NCI-H2029 (cell line): Measurements from ENCODE around the gene TXNL4B.
"Not testable (repeated sequence)": the region's sequence is repeated elsewhere in the genome, so short reads cannot be mapped to it uniquely, and the experiment has no call there.

Source experiments
- DNase-seq: peaks from one replicate; lab custom pipeline; 2025; lab: John Stamatoyannopoulos, UW

Gene TXNL4B

GRCh38 chr16:72073560-72074230, 19.7 kb downstream of the TXNL4B start:
- DNase-seq = no peak

- no peak for DNase-seq
These were observed 20.7 kb downstream of the TXNL4B start for GRCh38 chr16:72072514-72073342.

DNA sequence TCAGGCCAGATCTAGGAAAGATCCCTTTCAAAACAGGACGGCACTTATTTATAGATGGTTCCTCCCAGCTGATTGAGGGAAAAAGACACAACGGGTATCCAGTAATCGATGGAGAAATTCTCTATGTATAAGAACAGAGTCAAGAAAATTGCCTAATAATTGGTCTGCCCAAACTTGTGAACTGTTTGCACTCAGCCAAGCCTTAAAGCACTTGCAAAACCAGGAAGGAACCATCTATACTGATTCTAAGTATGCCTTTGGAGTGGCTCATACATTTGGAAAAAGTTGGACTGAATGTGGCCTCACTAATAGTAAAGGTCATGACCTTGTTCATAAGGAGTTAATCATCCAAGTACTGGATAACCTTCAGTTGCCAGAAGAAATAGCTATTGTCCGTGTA, 24.5 kb downstream of the TXNL4B start:
- no peak for DNase-seq

DNA sequence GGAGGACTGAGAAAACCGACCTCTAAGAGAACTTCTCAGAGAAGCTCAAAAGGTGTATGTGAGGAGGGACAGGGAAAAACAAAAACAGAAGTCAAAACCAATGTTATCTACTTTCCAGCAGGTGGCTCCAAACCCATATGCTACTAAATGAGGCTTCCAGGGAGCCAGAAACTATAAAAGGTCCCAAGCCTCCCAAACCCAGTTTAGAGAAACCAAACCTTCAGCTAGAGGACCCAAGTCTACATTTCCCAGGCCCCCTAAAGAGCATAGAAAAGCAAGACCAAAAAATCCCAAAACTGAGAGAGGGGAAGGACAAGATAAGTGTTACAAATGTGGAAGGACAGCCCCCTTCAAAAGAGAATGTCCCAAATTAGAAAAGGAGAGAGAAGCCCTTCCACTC, 26.7 kb downstream of the TXNL4B start:
- no peak for DNase-seq

DNA sequence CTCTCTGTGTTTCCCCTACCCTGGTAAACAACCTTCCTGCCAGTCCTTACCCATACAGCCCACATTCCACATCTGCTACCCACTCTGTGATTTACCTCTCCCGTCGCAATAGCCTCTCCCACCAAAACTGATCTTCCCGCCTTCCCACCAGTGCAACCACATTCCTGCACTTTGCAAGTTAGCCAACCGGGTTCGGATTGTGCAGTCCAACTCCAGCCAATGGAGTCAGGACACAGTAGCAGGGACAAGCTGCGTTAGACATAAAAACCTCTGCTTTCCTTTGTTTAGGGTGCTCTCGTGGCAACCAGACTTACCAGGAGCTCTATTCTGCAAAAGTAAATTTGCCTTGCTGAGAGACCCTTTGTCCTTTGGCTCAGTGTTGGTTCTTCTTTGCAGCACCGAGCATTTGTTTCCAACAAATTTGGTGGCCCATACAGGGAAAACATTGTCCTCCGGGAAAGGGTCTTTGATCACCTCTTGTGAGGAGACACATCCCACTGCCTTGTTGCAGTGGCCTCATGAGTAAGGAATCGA, 29.0 kb downstream of the TXNL4B start:
- no peak for DNase-seq

GRCh38 chr16:72061564-72061963, 31.9 kb downstream of the TXNL4B start:
- DNase-seq = no peak

- DNase-seq = no peak
These were observed 33.0 kb downstream of the TXNL4B start for GRCh38 chr16:72060405-72060804.

DNA sequence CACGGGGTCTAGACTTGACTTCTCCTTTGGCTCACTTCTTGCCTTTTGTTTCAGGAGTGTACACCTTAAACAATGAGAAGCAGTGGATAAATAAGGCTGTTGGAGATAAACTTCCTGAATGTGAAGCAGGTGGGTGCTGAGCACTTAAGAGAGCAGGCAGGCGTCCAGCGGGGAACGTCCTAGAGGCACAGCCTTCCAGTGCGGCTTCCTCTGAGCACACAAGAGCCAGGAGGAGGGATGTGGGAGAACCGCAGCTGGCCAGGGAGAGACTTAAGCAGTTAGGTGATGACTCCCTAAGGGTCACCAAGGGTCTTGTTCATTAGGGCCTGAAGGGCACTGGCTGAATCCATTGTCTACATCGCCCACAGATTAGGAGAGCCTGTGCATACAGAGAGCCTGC, 34.4 kb downstream of the TXNL4B start:
- DNase-seq = peak; percentile 8

- DNase-seq = not testable (repeated sequence)
These were observed 36.1 kb downstream of the TXNL4B start for GRCh38 chr16:72057313-72057712.

- no peak for DNase-seq
These were observed 37.5 kb downstream of the TXNL4B start for GRCh38 chr16:72055911-72056310.

GRCh38 chr16:72054254-72054847, 39.1 kb downstream of the TXNL4B start, which contains the start of gene HP:
Gene HP, plus strand, starts transcription at chr16:72054505. Its CDS starts 148 bp downstream, at chr16:72054653.
- not testable (repeated sequence) for DNase-seq

GRCh38 chr16:72051818-72052217, 41.6 kb downstream of the TXNL4B start:
- DNase-seq = no peak

DNA sequence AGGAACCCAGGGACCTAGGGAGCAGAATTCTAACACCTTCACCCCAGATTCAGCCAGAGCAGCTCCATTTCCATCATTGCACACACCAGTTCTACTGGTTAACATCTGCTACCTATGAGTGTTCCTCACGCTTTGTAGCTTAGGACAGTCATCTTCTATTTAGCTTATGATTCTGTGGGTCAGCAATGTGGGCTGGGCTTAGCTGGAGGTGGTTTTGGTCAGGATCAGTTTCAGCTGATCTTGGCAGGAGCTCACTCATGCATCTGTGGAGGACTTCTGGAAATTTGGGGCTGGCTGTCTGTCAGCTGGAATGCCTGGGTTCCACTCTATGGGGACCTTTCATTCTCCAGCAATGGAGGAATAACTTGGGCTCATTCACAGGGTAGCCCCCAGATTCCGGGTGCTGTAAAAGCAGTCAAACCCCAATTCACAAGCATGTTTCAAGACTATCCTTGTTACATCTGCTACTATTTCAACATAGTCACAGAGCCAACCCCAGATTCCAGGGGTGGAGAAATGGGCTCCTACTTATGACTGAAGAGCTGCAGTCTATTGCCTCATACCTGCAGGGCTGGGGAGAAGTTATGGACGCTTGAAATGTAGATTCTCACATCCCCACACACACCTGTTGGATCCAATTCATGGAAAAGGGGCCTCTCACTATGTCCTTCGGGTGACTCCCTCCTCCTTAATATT, 42.5 kb downstream of the TXNL4B start:
- no peak for DNase-seq

GRCh38 chr16:72049110-72049509, 44.3 kb downstream of the TXNL4B start:
- no peak for DNase-seq

GRCh38 chr16:72044825-72045359, 48.5 kb downstream of the TXNL4B start:
- DNase-seq = no peak

- DNase-seq = no peak
These were observed 49.1 kb downstream of the TXNL4B start for GRCh38 chr16:72044296-72044695.

DNA sequence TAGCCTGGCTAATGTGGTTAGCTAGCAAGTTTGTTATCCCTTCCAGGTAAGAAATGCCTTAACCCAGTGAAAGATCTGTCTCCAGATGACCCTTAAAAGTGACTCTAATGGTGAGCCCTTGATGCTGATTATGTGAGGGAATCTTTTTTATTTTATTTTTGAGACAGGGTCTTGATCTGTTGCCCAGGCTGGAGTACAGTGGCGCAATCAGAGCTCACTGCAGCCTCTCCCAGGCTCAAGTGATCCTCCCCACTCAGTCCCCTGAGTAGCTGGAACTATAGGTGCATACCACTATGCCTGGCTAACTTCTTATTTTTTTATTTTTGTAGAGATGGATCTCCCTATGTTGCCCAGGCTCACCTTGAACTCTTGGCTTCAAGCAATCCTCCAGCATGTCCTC, 49.9 kb downstream of the TXNL4B start:
- DNase-seq = no peak

DNA sequence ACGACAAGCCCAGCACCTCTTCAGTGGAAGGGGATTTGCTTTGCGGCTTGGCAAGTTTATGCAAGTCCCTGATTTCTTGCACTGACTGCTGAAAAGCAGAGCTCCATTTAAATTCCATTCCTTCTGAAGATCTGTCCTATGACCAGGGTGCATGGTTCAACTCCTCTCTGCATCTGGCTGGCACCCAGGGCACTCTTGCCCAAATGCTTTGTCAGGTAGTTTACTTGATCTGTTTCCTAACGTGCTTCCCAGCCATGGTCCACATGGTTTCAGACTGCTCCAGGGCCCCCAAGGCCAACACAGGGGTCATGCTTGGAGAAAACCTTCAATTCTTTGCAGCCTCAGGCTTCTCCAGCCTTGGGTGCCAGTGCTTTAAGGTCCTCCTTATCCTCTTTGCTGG, 50.4 kb downstream of the TXNL4B start:
- no peak for DNase-seq

- DNase-seq = peak; percentile 8
These were observed 51.2 kb downstream of the TXNL4B start for GRCh38 chr16:72042157-72042660.

GRCh38 chr16:72036098-72036497, 57.3 kb downstream of the TXNL4B start:
- no peak for DNase-seq
